ENCODE data around the gene TMEM39B. TPM values are rescaled to one million over a fixed set of nuclear protein-coding genes. Genes with fewer than 3 reads are reported as not detected.
"Not testable (repeated sequence)": the region's sequence is repeated elsewhere in the genome, so short reads cannot be mapped to it uniquely, and the experiment has no call there.

TMEM39B gene
- total RNA-seq, 1 experiment from 2014 or later = 12.1 TPM

GRCh38 chr1:32082022-32082421 is 9.3 kb downstream of the TMEM39B start:
- Histone ChIP-seq H3K4me3 (ENCODE audit: low read depth, low read length) (no peak overlapping the region), H3K27me3 (replicated peaks; ENCODE audit: control insufficient read depth, insufficient read depth, low read length) (no peaks in the 10 kb centered on the region), H3K4me1 (no peaks in the 10 kb centered on the region), H3K9me3 (no peaks in the 10 kb centered on the region), H3K36me3 (ENCODE audit: control insufficient read depth, insufficient read depth, low read length) (no peaks in the 10 kb centered on the region)
- H3K9me3 Mint-ChIP-seq (ENCODE audit: unreplicated experiment) = no peaks in the 10 kb centered on the region
- H3K36me3 Mint-ChIP-seq (ENCODE audit: insufficient read depth, unreplicated experiment) = peaks cover 6% of the 10 kb centered on the region
- BruUV-seq (replicated peaks) = no TSS peak
- intact Hi-C loops (cut with micrococcal nuclease; ENCODE audit: unreplicated experiment) = no loop called here
- H3K27me3 Mint-ChIP-seq (ENCODE audit: insufficient read depth, unreplicated experiment) = no peaks in the 10 kb centered on the region
- H3K4me3 Mint-ChIP-seq (ENCODE audit: unreplicated experiment) = no peak overlapping the region
- CTCF ChIA-PET = no interaction called here
- POLR2A ChIA-PET = no interaction called here
- no peaks in the 10 kb centered on the region for H3K4me1 Mint-ChIP-seq (ENCODE audit: low read depth, unreplicated experiment)
- no peak for DNase-seq
- no peak overlapping the region for H3K27ac Mint-ChIP-seq (ENCODE audit: unreplicated experiment)
- no peak for TF ChIP-seq CTCF (IDR thresholded peaks at IDR 0.05; ENCODE audit: insufficient read depth in 1 of 2, low read depth in 1 of 2, low read length in 1 of 2, severe bottlenecking in 1 of 2, unreplicated experiment in 1 of 2)

- H3K27ac Mint-ChIP-seq (ENCODE audit: unreplicated experiment); H3K27me3 Mint-ChIP-seq (ENCODE audit: insufficient read depth, unreplicated experiment); H3K9me3 Mint-ChIP-seq (ENCODE audit: unreplicated experiment); H3K27me3 ChIP-seq (replicated peaks; ENCODE audit: control insufficient read depth, insufficient read depth, low read length); H3K9me3 ChIP-seq; H3K4me3 ChIP-seq (ENCODE audit: low read depth, low read length); BruUV-seq (replicated peaks); intact Hi-C loops (cut with micrococcal nuclease; ENCODE audit: unreplicated experiment); H3K4me1 Mint-ChIP-seq (ENCODE audit: low read depth, unreplicated experiment); H3K36me3 Mint-ChIP-seq (ENCODE audit: insufficient read depth, unreplicated experiment); DNase-seq; CTCF ChIA-PET; POLR2A ChIA-PET; H3K4me3 Mint-ChIP-seq (ENCODE audit: unreplicated experiment); H3K36me3 ChIP-seq (ENCODE audit: control insufficient read depth, insufficient read depth, low read length); H3K4me1 ChIP-seq: not testable (repeated sequence)
Observed at GRCh38 chr1:32086381-32086780, 13.6 kb downstream of the TMEM39B start.

GRCh38 chr1:32091176-32091575 is 18.4 kb downstream of the TMEM39B start:
- DNase-seq = no peak
- no peaks in the 10 kb centered on the region for H3K4me1 ChIP-seq
- no peaks in the 10 kb centered on the region for H3K36me3 ChIP-seq (ENCODE audit: control insufficient read depth, insufficient read depth, low read length)
- intact Hi-C loops (cut with micrococcal nuclease; ENCODE audit: unreplicated experiment) = no loop called here
- no peak overlapping the region for H3K4me3 ChIP-seq (ENCODE audit: low read depth, low read length)
- no peaks in the 10 kb centered on the region for H3K36me3 Mint-ChIP-seq (ENCODE audit: insufficient read depth, unreplicated experiment)
- no peaks in the 10 kb centered on the region for H3K9me3 ChIP-seq
- no peaks in the 10 kb centered on the region for H3K27me3 Mint-ChIP-seq (ENCODE audit: insufficient read depth, unreplicated experiment)
- H3K4me3 Mint-ChIP-seq (ENCODE audit: unreplicated experiment) = no peak overlapping the region
- no peak for TF ChIP-seq CTCF (IDR thresholded peaks at IDR 0.05; ENCODE audit: insufficient read depth in 1 of 2, low read depth in 1 of 2, low read length in 1 of 2, severe bottlenecking in 1 of 2, unreplicated experiment in 1 of 2)
- ChIA-PET POLR2A (no interaction called here), CTCF (no interaction called here)
- H3K9me3 Mint-ChIP-seq (ENCODE audit: unreplicated experiment) = no peaks in the 10 kb centered on the region
- H3K4me1 Mint-ChIP-seq (ENCODE audit: low read depth, unreplicated experiment) = no peaks in the 10 kb centered on the region
- no peaks in the 10 kb centered on the region for H3K27me3 ChIP-seq (replicated peaks; ENCODE audit: control insufficient read depth, insufficient read depth, low read length)
- BruUV-seq (replicated peaks) = no TSS peak
- H3K27ac Mint-ChIP-seq (ENCODE audit: unreplicated experiment) = no peak overlapping the region

GRCh38 chr1:32091591-32091990 is 18.9 kb downstream of the TMEM39B start:
- Histone ChIP-seq H3K36me3 (ENCODE audit: control insufficient read depth, insufficient read depth, low read length) (no peaks in the 10 kb centered on the region), H3K9me3 (no peaks in the 10 kb centered on the region), H3K27me3 (replicated peaks; ENCODE audit: control insufficient read depth, insufficient read depth, low read length) (no peaks in the 10 kb centered on the region), H3K4me3 (ENCODE audit: low read depth, low read length) (no peak overlapping the region), H3K4me1 (no peaks in the 10 kb centered on the region)
- no TSS peak for BruUV-seq (replicated peaks)
- ChIA-PET POLR2A (no interaction called here), CTCF (no interaction called here)
- no peak for TF ChIP-seq CTCF (IDR thresholded peaks at IDR 0.05; ENCODE audit: insufficient read depth in 1 of 2, low read depth in 1 of 2, low read length in 1 of 2, severe bottlenecking in 1 of 2, unreplicated experiment in 1 of 2)
- H3K4me3 Mint-ChIP-seq (ENCODE audit: unreplicated experiment) = no peak overlapping the region
- DNase-seq = no peak
- no peaks in the 10 kb centered on the region for H3K9me3 Mint-ChIP-seq (ENCODE audit: unreplicated experiment)
- no peaks in the 10 kb centered on the region for H3K4me1 Mint-ChIP-seq (ENCODE audit: low read depth, unreplicated experiment)
- intact Hi-C loops (cut with micrococcal nuclease; ENCODE audit: unreplicated experiment) = no loop called here
- H3K27me3 Mint-ChIP-seq (ENCODE audit: insufficient read depth, unreplicated experiment) = no peaks in the 10 kb centered on the region
- no peak overlapping the region for H3K27ac Mint-ChIP-seq (ENCODE audit: unreplicated experiment)
- no peaks in the 10 kb centered on the region for H3K36me3 Mint-ChIP-seq (ENCODE audit: insufficient read depth, unreplicated experiment)
